Osteoblast (primary cell): ENCODE results near the gene PPP2R5E. TPM values are rescaled to one million over a fixed set of nuclear protein-coding genes. Genes with fewer than 3 reads are reported as not detected.

ENCODE experiments used
- DNase-seq: peaks from one replicate; pipeline ENCODE4 v3.0.0; 2011; ENCODE audit warnings: low spot score, mixed read lengths; ENCODE audit not compliant: insufficient read length; ENCODE audit errors: missing footprints
- H2AFZ ChIP-seq: 2 replicates; pipeline ENCODE4 v1.6.0; 2011; ENCODE audit warnings: mild to moderate bottlenecking, low read length
- H3K27ac ChIP-seq: 2 replicates; pipeline ENCODE4 v1.5.1; 2011; ENCODE audit warnings: mild to moderate bottlenecking, low read depth, low read length, moderate library complexity
- H3K27me3 ChIP-seq: 2 replicates; pipeline ENCODE4 v1.6.0; 2012; ENCODE audit warnings: mild to moderate bottlenecking, control low read depth, inconsistent platforms, low read length, moderate library complexity; ENCODE audit not compliant: insufficient read depth
- H3K36me3 ChIP-seq: 2 replicates; pipeline ENCODE4 v1.5.1; 2011; ENCODE audit warnings: mild to moderate bottlenecking, low read length, control low read depth, moderate library complexity; ENCODE audit not compliant: insufficient read depth
- H3K4me1 ChIP-seq: 2 replicates; pipeline ENCODE4 v1.5.1; 2011; ENCODE audit warnings: mild to moderate bottlenecking, low read length, control low read depth, moderate library complexity; ENCODE audit not compliant: insufficient read depth
- H3K4me2 ChIP-seq: 2 replicates; pipeline ENCODE4 v1.6.0; 2011; ENCODE audit warnings: mild to moderate bottlenecking, low read length; ENCODE audit not compliant: insufficient read depth
- H3K4me3 ChIP-seq: fragments of 200-600 bp; sonication (generic); 3 replicates; pipeline ENCODE4 v1.5.1; 2012; ENCODE audit warnings: mild to moderate bottlenecking, low read length, inconsistent platforms; ENCODE audit not compliant: insufficient read depth
- H3K79me2 ChIP-seq: 2 replicates; pipeline ENCODE4 v1.6.0; 2012; ENCODE audit warnings: mild to moderate bottlenecking, low read length, control low read depth, inconsistent platforms; ENCODE audit not compliant: insufficient read depth
- H3K9me3 ChIP-seq: 2 replicates; pipeline ENCODE4 v1.5.1; 2011; ENCODE audit warnings: low read depth, low read length, control low read depth
- H4K20me1 ChIP-seq: 2 replicates; pipeline ENCODE4 v1.6.0; 2012; ENCODE audit warnings: mild to moderate bottlenecking, low read length, control low read depth; ENCODE audit not compliant: insufficient read depth
- total RNA-seq: library from RNA; depleted of rRNA; stranded (reverse); fragments of >200 nt; gene quantifications from 2 replicates; pipeline ENCODE4 v1.2.3, GENCODE V29; 2012
- TF ChIP-seq, protein P1 (sequence below): IDR thresholded peaks from 2 replicates; pipeline ENCODE4 v1.5.1; 2011; ENCODE audit warnings: mild to moderate bottlenecking, low read depth, low read length, moderate library complexity; ENCODE audit errors: extremely low read depth

Gene PPP2R5E
- total RNA-seq, 1 donor = 29.3 TPM

DNA sequence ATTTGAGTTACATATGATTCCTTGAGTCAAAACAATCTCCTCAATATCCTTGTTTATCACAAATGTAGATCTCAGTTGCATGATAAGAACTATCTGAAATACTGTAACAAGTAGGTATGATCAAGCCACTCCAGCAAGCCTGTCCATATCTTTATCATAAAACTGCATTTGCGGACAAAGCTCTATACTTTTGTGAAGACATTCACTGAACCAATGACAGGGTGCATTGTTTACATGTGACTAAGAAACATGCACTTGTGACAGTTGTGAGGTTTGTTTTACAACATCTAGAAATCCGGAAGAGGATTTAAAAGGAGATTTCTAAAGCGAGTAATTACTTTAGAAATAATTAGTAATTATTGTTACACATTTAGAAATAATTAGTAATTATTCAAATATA lies 111.7 kb downstream of the PPP2R5E start:
- no peaks in the 10 kb centered on the region for H3K27me3 ChIP-seq
- H3K36me3 ChIP-seq = no peaks in the 10 kb centered on the region

DNA sequence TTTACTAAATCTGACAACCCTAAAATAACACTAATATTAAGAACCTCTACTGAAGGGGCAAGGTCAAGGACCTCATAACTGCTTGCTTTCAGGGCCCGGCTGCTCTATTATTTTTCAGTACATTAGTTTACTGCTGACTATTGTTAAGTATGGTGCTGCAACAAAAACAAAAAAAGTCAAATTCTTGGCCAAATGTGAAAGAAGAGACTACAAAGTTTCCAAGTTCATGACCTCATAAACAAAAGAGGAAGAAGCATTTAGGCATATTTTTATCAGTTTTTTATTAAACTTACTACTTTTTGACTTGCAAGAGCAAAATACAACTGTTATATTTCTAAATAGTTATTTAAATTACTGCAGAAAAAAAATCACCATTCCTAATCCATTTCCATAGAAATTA lies 114.7 kb downstream of the PPP2R5E start:
- H4K20me1 ChIP-seq = peaks cover 24% of the 10 kb centered on the region
- no peaks in the 10 kb centered on the region for H3K36me3 ChIP-seq
- H3K79me2 ChIP-seq = peaks cover 57% of the 10 kb centered on the region
- DNase-seq = no peak
- no peaks in the 10 kb centered on the region for H3K27me3 ChIP-seq
- H3K4me2 ChIP-seq = no peak overlapping the region
- no peak overlapping the region for H3K4me3 ChIP-seq
- H3K4me1 ChIP-seq = no peaks in the 10 kb centered on the region
- no peak overlapping the region for H3K27ac ChIP-seq
- TF ChIP-seq, protein P1, sequence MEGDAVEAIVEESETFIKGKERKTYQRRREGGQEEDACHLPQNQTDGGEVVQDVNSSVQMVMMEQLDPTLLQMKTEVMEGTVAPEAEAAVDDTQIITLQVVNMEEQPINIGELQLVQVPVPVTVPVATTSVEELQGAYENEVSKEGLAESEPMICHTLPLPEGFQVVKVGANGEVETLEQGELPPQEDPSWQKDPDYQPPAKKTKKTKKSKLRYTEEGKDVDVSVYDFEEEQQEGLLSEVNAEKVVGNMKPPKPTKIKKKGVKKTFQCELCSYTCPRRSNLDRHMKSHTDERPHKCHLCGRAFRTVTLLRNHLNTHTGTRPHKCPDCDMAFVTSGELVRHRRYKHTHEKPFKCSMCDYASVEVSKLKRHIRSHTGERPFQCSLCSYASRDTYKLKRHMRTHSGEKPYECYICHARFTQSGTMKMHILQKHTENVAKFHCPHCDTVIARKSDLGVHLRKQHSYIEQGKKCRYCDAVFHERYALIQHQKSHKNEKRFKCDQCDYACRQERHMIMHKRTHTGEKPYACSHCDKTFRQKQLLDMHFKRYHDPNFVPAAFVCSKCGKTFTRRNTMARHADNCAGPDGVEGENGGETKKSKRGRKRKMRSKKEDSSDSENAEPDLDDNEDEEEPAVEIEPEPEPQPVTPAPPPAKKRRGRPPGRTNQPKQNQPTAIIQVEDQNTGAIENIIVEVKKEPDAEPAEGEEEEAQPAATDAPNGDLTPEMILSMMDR = no peak
- H3K9me3 ChIP-seq = no peaks in the 10 kb centered on the region
- H2AFZ ChIP-seq = no peak overlapping the region

More for the DNA sequence above, 111.7 kb downstream of the PPP2R5E start:
- Histone ChIP-seq H3K79me2 (peaks cover 60% of the 10 kb centered on the region), H3K4me2 (no peak overlapping the region), H4K20me1 (peaks cover 15% of the 10 kb centered on the region), H3K9me3 (no peaks in the 10 kb centered on the region), H3K27ac (no peak overlapping the region), H3K4me1 (peaks cover 13% of the 10 kb centered on the region), H3K4me3 (no peak overlapping the region), H2AFZ (no peak overlapping the region)
- DNase-seq = no peak
- TF ChIP-seq, protein P1 = no peak

- no peaks in the 10 kb centered on the region for H3K4me1 ChIP-seq
- no peak overlapping the region for H2AFZ ChIP-seq
- no peaks in the 10 kb centered on the region for H3K27me3 ChIP-seq
- H3K36me3 ChIP-seq = no peaks in the 10 kb centered on the region
- no peaks in the 10 kb centered on the region for H3K9me3 ChIP-seq
- H3K4me3 ChIP-seq = no peak overlapping the region
- H3K79me2 ChIP-seq = peaks cover 50% of the 10 kb centered on the region
- no peak overlapping the region for H3K27ac ChIP-seq
- peaks cover 24% of the 10 kb centered on the region for H4K20me1 ChIP-seq
- TF ChIP-seq, protein P1 = no peak
- no peak overlapping the region for H3K4me2 ChIP-seq
- no peak for DNase-seq
Measured at GRCh38 chr14:63426838-63427352, 116.3 kb downstream of the PPP2R5E start.

GRCh38 chr14:63423889-63424288 lies 119.3 kb downstream of the PPP2R5E start:
- Histone ChIP-seq H3K4me3 (no peak overlapping the region), H3K27ac (no peak overlapping the region), H3K79me2 (peaks cover 38% of the 10 kb centered on the region), H3K27me3 (no peaks in the 10 kb centered on the region), H4K20me1 (peaks cover 17% of the 10 kb centered on the region), H3K4me2 (no peak overlapping the region), H3K36me3 (no peaks in the 10 kb centered on the region), H3K9me3 (no peaks in the 10 kb centered on the region), H3K4me1 (no peaks in the 10 kb centered on the region), H2AFZ (no peak overlapping the region)
- DNase-seq = no peak
- TF ChIP-seq, protein P1 = no peak
